GM19193 (cell line): ENCODE results near the gene KRT83.

ENCODE experiments used
- POLR2A ChIP-seq: IDR thresholded peaks from 4 replicates; pipeline ENCODE4 v1.6.1; 2011; ENCODE audit not compliant: insufficient read depth, insufficient read length; ENCODE audit errors: extremely low read depth

The KRT83 gene

DNA sequence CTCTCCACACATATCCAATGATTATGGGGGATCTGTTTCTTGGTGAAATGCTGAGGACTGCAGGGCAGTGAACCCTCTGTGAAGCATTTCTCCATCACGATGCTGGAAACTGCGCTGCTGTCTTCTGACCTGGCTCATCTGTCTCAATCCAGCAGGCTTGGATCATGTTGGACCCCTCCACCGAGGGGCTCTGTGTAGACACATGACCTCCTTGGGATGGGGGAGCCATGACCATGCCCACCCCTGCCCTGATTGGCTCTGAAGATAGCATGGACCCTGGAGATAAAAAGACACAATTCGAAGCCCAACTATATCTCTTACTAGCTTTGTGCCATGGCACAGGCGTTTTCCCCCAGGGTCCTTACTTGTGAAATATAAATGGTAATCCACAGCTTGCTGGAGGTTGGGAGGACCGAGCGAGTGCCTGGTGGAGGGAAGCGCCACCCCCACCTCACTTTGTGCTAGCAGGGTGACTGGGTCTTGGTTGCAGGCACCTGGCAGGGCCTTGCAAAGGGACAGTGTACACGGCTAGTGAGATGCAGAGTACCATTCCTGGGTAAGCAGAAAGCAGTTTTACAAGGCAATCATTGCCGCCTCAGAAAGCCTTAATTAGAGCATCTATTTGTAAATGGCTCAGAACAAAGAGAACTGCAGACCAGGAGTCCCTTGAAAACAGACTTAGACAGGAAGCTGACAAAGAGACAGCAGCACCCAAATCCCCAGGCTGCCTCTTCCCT, 2.4 kb upstream of the KRT83 start:
- TF ChIP-seq POLR2A, result no peak

DNA sequence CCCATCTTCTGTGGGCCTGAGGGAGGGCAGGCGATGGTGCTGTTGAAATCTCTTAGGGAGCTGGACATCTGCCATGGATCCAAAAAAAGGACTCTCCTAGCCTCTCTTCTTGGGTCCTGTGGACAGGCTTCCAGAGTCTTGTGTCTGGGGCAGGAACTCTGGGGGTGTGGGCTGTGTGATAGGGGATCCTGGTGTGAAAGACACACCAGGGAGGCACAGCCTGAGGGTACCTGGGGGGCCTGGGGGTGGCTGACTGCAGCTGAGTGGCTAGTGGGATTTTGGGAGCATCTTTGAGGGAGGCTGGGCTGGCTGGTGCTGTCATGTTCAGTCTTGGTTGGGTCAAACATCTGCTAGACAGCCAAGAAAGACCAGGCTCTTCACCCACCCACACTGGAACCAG, 1.8 kb upstream of the KRT83 start:
- no peak for TF ChIP-seq POLR2A

DNA sequence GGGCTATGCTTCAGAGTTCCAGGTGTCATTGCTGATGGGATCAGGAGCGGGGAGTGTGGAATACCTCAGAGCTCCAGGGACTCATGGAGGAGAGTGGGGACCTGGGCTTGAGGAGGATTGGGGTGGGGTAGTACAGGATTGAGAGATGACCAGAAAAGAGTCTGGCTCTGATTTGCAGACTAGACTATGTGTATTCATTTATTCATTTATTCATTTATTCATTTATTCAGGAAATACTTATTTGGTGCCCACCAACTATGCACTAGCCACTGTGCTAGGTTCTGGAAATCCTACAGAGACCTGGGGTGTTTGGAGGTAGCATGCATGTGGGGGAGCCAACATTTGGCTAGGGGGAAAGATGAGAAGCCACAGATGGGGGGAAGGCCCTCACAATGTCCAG, 871 bp upstream of the KRT83 start:
- no peak for TF ChIP-seq POLR2A

DNA sequence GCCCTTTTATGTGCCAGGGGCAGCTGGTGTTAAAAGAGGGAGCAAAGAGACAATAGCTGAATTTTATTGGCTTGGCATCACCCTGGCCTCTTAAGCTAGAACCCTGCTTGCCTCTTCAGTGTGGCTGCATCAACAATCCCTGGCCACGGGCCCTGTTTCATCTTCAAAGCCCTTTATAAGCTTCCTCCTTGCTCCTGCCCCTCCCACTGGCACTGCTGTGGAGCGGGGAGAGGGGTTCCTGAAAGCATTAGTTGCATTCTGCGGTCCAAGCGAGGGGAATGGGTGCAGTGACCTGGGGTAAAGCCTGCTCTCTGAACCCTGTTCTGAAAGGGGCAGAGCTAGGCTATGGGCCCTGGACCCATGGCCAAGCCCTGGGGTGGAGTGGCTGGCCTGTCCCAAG, 220 bp upstream of the KRT83 start:
- no peak for TF ChIP-seq POLR2A

DNA sequence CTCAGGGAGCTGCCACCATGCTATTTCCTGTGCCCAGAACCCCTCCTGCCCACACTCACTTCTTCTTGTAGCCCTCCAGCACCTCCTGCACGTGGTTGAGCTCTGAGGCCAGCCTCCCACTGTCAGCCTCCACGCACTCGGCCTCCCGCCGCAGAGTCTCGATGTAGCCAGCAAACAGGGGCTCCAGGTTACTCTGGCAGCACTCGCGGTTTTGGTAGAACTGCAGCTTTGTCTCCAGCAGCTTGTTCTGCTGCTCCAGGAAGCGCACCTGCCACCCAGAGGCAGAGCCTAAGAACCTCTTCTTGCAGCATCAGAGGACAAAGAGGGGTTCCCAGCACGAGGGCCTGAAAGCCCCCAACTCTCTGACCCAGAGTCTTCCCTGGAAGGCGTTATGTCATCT, 2.1 kb downstream of the KRT83 start:
- no peak for TF ChIP-seq POLR2A

DNA sequence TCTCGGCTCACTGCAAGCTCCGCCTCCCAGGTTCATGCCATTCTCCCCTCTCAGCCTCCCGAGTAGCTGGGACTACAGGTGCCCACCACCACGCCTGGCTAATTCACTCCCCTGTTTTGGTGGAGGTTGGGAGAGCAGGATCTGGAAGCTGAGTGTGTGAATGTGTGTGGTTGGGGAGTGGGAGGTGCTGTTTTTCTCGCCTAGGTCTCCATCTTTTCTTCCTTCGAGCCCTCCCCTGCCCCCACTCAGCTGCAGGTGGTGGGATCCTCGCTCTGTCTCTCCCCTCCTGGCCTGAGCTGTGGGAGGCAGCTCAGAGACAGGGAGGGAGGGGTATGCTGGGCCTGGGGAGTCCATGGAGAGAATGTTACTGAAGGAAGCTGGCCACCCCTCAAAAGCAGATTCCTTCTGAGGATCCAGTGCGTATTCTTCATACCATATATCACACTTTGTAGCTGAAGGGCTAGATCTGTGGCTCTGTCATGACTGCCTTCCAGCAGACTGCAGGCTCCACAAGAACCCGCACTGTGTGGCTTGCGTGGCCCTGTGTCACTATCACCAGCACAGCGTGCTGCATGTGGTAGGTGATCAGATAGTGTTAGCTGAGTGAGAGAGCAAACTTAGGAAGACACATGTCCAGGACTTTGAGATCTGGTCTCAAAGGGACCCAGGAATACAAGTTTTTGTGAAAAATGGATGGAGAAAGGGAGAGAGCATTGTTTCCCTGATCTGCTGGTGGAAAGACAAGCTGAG, 2.8 kb downstream of the KRT83 start:
- no peak for TF ChIP-seq POLR2A

DNA sequence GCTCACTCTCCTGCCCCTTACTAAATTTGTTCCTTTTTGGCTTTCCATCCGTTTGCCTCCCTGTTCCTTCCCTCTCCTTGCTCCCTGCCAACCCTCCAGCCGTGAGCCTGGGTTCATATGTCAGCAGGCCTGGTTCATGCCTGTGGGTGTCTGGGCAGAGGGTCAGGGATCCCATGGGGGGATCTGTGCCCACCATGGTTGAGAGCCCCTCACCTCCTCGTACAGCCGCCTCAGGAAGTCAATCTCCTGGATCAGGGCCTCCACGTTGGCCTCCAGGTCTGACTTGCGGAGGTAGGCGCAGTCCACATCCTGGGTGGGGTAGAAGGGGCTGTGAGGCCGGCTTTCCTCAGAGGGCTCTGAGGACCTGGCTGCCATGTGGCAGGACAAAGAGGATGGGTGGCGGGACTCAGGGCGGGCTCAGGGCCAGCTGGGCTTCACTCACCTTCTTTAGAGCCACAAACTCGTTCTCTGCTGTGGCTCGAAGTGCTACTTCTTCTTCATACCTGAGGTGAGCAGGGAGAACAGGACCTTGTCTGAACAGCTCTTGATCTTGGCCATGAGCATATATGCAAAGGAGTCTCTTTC, 3.6 kb downstream of the KRT83 start:
- no peak for TF ChIP-seq POLR2A

DNA sequence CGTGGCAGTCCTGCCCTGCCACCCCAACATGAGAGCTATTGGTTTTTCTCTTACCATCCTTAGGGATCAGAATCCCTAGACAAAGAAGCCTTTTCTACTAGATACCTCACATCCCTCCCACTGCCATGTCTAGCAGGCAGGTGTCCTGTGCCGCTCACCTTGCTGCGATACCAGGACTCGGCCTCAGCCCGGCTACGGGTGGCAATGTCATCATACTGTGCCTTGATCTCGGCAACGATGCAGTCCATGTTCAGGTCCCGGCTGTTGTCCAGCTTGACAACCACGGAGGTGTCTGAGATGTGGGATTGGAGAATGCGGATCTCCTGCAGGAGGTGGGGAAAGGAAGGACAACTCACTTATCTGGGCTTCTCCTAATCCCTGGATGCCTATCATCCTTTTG, 4.5 kb downstream of the KRT83 start:
- no peak for TF ChIP-seq POLR2A

DNA sequence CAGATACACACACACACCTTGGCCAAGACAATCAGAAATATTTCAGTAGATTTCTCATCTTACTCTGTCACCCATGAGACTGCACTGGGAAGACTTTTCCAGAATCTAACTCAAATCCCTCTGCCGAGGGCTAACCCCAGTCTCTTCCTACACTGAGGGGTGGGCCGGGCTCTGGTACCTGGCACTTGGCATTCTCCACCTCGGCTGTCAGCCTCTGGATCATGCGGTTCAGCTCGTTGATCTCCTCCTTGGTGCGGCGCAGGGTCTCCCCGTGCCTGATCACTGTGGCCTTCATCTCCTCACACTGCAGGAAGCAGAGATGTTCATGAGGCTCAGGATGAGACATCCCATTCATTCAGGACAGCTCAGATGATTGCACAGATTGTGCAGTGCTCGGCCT, 4.9 kb downstream of the KRT83 start:
- TF ChIP-seq POLR2A, result no peak

DNA sequence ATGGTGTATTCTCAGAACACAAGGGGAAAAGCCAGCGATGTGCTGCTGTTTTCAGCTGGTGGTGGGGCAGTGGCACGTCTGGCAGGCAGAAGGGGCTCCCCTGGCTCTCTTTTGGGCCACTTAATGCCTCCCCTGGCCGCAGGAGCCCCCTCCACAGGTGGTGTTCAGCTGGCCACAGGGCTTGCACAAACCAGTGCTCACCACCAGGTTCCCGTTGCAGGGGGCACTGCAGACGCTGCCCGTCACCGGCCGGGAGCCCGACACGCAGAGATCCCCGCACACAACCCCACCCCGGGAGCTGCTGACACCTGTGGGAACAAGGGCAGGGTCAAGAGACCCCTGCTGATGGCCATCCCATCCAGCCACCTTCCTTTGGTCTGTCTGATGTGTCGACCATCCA, 6.7 kb downstream of the KRT83 start:
- TF ChIP-seq POLR2A, result no peak

DNA sequence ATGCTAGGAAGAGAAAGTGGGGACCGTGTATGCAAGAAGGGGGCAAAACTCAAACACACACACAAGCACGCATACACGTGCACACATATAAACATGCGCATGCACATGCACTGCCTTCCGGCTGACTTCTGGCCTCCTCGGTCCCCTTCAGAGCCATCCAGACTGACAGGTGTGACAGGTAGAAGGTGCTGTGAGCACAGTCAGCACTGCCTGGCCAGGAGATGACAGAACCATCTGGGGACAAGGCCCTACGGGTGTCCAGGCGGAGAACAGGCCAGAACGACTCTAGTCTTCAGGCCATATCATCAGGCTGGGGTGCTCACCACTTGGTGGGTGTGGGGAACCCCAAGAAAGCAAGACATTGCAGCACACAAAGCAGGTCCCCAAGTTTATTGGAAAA, 7.3 kb downstream of the KRT83 start:
- no peak for TF ChIP-seq POLR2A

DNA sequence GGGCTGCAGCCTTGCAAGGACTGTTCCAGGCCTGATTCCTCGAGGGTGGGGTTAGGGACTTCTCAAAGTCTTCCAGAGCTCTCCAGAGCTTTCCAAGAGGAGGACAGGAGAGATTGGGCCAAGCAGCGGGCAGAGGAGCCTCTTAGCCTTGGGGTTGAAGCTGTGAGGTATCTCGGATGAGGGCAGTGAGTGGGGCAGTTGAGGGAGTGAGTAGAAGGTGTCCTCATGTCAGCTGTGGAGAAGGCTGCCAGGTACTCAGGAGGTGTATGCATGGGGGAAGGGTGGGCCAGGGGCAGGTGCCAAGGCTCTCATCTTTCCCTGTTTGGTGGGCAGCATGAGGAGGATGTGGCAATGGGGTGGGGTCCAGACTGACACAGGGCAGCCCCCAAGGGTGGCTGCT, 7.7 kb downstream of the KRT83 start:
- TF ChIP-seq POLR2A, result no peak

DNA sequence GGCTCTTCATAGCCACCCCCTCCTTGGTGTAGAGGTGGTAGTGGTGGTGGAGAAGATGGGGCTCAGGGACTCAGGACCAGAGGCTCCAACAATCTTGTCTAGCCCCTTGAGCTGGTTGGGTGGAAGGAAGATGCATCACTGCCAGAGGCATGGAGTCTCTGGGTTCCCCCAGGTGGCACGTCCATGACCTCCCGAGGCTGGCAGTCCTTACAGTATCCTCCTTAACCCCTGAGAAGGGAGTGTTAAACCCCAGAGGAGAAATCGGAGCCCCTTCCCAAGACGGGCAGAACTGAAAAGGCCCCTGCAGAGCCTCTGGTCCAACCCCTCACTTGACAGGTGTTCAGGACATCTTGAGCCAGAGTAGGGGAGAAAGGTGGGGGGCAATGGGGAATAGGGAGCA, 9.1 kb downstream of the KRT83 start:
- no peak for TF ChIP-seq POLR2A

DNA sequence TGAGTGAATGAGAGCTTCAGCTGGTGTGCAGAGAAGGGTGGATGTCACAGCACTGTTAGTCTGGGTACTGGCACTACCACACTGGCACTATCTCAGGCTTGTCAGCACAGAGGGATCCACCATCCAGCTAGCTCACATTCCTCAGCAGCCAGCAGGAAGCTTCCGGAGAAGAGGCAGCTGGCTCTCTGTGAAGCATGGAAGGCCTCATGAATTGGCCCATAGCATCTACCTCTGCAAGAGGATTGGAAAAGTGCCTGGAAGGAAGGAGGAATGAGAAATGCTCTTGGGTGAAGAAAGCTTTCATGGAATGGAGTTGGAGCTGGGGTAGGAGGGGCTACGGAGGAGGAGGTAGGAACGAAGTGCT, 9.9 kb downstream of the KRT83 start:
- TF ChIP-seq POLR2A, result no peak

DNA sequence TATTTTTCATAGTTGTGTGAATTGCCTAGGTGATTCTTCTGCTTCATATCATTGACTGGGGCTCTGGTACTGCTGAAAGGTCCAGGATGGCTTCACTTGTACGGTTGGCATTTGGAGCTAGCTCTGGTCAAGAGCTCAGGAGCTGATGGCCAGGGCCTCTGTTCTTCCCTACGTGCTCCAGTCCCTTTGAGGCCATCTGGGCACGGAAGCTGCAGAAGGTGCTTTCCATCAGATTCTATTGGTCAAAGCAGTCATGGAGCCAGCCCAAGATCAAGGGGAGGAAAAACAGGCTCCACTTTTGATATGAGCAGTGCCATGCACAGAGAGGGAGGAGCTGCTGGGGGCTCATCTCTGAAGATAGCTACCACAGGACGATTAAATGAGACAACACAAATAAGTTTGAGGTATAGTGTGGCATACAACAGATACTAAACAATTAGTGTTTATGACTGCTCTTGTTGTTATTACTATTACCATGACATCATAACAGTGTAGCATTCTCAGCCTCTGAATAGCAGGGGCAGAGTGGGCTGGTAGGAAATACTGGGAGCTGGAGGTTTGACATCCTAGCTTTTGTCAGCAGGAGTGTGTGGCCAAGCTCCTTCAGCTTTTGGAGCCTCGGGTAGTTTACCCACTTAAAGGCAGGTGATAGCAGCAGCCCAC, 10.4 kb downstream of the KRT83 start:
- no peak for TF ChIP-seq POLR2A
